ENCODE measurements around the gene IFT88. TPM values are rescaled to one million over a fixed set of nuclear protein-coding genes. Genes with fewer than 3 reads are reported as not detected.

The IFT88 gene
- total RNA-seq, 1 donor from 2014 or later: 2.1 TPM

DNA sequence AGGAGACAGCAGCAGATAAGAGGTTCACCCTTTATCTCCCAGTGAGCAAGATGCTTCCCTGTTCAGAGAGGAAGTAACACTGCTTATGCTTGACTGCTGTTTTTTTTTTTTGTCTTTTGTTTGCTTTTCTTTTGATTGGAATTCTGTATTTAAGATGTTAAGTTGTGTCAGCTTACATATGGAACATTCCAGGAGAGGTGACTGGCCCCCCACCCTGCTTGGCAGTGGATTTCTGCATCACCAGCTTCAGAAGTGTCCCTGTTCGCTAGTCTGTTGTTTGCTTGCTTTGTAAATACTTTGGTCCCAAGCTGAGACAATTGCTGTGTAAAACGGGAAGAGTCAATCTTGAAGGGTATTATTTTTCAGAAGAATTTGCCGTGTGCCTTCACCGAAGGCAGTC lies 43.0 kb downstream of the IFT88 start:
- no peaks in the 10 kb centered on the region for H3K9me3 Mint-ChIP-seq
- H3K36me3 Mint-ChIP-seq (ENCODE audit: low read depth): no peaks in the 10 kb centered on the region
- H3K4me1 Mint-ChIP-seq (ENCODE audit: low read depth): no peaks in the 10 kb centered on the region
- intact Hi-C loops (cut with micrococcal nuclease): no loop called here
- no peak for DNase-seq (ENCODE audit: low spot score)
- no peak overlapping the region for H3K27ac Mint-ChIP-seq
- H3K27me3 Mint-ChIP-seq (ENCODE audit: low read depth): no peaks in the 10 kb centered on the region
- H3K4me3 Mint-ChIP-seq (ENCODE audit: low read depth): no peak overlapping the region

DNA sequence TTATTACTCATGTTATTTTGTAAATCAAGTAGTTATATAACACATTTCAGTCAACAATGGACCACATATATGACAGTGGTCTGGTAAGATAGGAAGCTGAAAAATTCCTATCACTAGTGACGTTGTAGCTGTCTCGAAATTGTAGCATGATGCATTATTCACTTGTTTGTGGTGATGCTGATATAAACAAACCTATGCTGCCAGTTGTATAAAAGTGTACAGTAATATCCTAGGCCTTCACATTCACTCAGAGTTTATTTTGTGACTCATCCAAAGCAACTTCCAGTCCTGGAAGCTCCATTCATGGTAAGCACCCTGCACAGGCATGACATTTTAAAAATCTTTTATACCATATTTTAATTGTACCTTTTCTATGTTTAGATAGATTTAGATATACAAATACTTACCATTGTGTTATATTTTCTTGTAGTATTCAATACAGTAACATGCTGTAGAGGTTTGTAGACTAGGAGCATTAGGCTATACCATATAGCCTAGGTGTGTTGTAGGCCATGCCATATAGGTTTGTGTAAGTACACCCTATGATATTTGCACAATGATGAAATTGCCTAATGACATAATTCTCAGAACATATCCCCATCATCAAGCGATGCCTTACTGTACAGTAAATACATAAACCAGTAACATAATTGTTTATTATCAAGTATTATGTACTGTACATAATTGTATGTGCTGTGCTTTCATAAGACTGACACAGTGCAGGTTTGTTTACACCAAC lies 49.3 kb downstream of the IFT88 start:
- Mint-ChIP-seq H3K27ac (no peak overlapping the region), H3K27me3 (ENCODE audit: low read depth) (no peaks in the 10 kb centered on the region), H3K36me3 (ENCODE audit: low read depth) (no peaks in the 10 kb centered on the region), H3K9me3 (no peaks in the 10 kb centered on the region), H3K4me1 (ENCODE audit: low read depth) (no peaks in the 10 kb centered on the region), H3K4me3 (ENCODE audit: low read depth) (no peak overlapping the region)
- no peak for DNase-seq (ENCODE audit: low spot score)
- intact Hi-C loops (cut with micrococcal nuclease): no loop called here

DNA sequence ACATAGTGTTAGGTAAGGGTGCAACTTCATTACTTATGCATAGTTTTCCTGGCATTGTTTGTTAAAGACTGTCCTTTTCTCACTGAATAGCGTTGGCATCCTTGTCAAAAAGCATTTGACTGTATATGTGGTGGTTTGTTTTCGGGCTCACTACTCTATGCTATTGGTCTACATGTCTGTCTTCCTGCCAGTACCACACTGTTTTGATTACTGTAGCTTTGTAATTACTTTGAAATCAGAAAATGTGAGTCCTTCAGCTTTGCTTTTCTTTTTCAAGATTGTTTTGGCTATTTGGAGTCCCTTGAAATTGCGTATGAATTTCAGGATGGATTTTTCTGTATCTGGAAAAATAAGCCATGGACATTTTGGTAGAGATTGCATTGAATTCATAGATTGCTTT lies 56.0 kb downstream of the IFT88 start:
- Mint-ChIP-seq H3K4me1 (ENCODE audit: low read depth) (no peaks in the 10 kb centered on the region), H3K9me3 (peaks cover 10% of the 10 kb centered on the region), H3K4me3 (ENCODE audit: low read depth) (no peak overlapping the region), H3K27ac (no peak overlapping the region), H3K27me3 (ENCODE audit: low read depth) (no peaks in the 10 kb centered on the region), H3K36me3 (ENCODE audit: low read depth) (no peaks in the 10 kb centered on the region)
- DNase-seq (ENCODE audit: low spot score): no peak
- intact Hi-C loops (cut with micrococcal nuclease): no loop called here

DNA sequence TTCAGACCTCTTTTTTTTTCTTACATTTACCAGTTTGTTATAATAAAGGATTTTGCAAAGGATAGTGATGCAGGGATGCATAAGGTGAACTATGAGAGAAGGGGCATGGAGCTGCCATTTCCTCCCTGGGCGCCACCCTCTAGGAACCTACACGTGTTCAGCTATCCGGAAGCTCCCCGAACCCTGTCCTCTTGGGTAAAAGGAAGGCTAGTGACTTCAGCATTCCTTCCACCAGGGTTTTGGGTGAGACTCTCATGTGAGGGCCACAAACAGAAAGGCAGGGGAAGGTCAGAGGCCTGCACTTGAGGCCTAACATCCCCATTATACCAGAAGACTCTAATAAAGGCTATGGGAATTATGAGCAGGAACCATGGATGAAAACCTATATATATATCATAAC lies 57.3 kb downstream of the IFT88 start:
- Mint-ChIP-seq H3K27me3 (ENCODE audit: low read depth) (no peaks in the 10 kb centered on the region), H3K4me1 (ENCODE audit: low read depth) (no peaks in the 10 kb centered on the region), H3K9me3 (peaks cover 10% of the 10 kb centered on the region), H3K4me3 (ENCODE audit: low read depth) (no peak overlapping the region), H3K27ac (no peak overlapping the region), H3K36me3 (ENCODE audit: low read depth) (no peaks in the 10 kb centered on the region)
- DNase-seq (ENCODE audit: low spot score): no peak
- intact Hi-C loops (cut with micrococcal nuclease): no loop called here

DNA sequence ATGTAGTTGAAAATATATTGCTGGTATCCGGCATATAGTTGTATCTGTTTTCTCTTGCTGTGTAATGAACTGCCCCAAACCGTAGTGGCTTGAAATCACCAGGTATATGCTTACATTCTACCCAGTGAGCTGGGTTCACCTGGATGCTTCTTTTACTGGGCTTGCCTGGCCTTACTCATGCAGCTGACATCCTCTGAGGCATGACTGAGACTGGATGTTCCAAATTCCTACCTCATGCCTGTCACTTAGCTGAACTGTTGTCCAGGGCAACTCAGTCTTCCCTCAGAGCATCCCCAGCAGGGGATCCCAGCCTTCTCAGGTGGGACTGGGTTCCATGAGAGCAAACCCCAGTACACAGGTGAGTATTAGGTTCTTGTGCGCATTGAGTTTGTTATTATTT lies 66.8 kb downstream of the IFT88 start:
- intact Hi-C loops (cut with micrococcal nuclease): no loop called here
- H3K36me3 Mint-ChIP-seq (ENCODE audit: low read depth): no peaks in the 10 kb centered on the region
- no peak overlapping the region for H3K27ac Mint-ChIP-seq
- H3K4me1 Mint-ChIP-seq (ENCODE audit: low read depth): no peaks in the 10 kb centered on the region
- no peaks in the 10 kb centered on the region for H3K9me3 Mint-ChIP-seq
- H3K4me3 Mint-ChIP-seq (ENCODE audit: low read depth): no peak overlapping the region
- H3K27me3 Mint-ChIP-seq (ENCODE audit: low read depth): no peaks in the 10 kb centered on the region
- DNase-seq (ENCODE audit: low spot score): no peak

DNA sequence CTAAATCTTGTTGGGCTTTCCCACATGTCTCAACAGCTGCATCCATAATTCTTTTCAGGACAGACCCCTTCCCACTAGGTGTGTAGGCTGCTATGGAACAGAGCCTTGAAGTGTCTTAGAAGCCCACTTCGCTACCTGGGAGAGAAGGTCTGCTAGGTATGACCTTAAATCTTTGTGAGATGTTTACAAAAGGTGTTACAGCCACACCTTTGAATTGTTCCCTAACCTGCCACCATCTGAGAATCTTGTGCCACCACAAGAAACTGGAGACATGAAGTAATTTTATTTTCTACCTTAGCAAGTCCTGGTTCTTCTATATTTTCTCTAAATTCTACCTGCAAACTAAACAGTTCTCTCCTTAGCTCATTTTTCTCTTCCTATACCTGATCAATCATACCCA lies 69.1 kb downstream of the IFT88 start:
- no peaks in the 10 kb centered on the region for H3K27me3 Mint-ChIP-seq (ENCODE audit: low read depth)
- no peaks in the 10 kb centered on the region for H3K9me3 Mint-ChIP-seq
- H3K4me3 Mint-ChIP-seq (ENCODE audit: low read depth): no peak overlapping the region
- intact Hi-C loops (cut with micrococcal nuclease): no loop called here
- no peaks in the 10 kb centered on the region for H3K4me1 Mint-ChIP-seq (ENCODE audit: low read depth)
- no peaks in the 10 kb centered on the region for H3K36me3 Mint-ChIP-seq (ENCODE audit: low read depth)
- no peak for DNase-seq (ENCODE audit: low spot score)
- no peak overlapping the region for H3K27ac Mint-ChIP-seq

DNA sequence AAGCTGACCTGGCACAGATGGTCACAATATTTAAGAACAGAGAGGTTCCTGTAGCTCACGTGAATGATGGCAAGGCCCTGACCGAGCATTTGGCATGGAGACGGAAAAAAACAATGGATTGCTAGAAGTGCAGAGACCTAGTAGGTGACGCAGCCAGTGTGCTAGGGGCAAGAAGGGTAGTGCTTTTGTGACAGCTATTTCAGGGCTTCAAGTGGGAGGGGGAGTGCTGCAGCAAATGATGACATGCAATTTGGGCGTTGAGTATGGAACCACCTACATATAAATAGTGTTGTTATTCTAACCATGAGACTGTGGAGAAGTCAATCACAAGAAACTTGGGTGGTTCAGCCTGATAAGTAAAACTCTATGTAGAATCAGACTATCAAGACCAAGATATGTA lies 70.9 kb downstream of the IFT88 start:
- Mint-ChIP-seq H3K9me3 (no peaks in the 10 kb centered on the region), H3K4me1 (ENCODE audit: low read depth) (no peaks in the 10 kb centered on the region), H3K4me3 (ENCODE audit: low read depth) (no peak overlapping the region), H3K36me3 (ENCODE audit: low read depth) (no peaks in the 10 kb centered on the region), H3K27ac (no peak overlapping the region), H3K27me3 (ENCODE audit: low read depth) (no peaks in the 10 kb centered on the region)
- intact Hi-C loops (cut with micrococcal nuclease): no loop called here
- no peak for DNase-seq (ENCODE audit: low spot score)

DNA sequence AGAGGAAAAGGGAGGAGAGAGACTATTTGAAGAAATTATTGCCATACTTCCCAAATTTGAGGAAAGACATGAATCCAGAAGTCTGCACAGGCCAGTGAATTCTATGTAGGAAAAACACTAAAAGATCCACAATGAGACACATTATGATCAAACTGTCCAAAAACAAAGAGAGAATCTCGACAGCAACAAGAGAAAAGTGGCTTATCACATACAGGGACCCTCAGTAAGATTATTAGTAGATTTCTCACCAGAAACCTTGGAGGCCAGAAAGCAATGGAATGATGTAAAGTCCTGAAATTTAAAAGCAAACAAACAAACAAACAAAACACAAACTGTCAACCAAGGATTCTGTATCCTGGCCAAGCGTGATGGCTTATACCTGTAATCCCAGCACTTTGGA lies 80.8 kb downstream of the IFT88 start:
- intact Hi-C loops (cut with micrococcal nuclease): no loop called here
- Mint-ChIP-seq H3K27me3 (ENCODE audit: low read depth) (peaks cover 2% of the 10 kb centered on the region), H3K36me3 (ENCODE audit: low read depth) (no peaks in the 10 kb centered on the region), H3K4me3 (ENCODE audit: low read depth) (no peak overlapping the region), H3K27ac (no peak overlapping the region), H3K9me3 (no peaks in the 10 kb centered on the region), H3K4me1 (ENCODE audit: low read depth) (no peaks in the 10 kb centered on the region)
- DNase-seq (ENCODE audit: low spot score): no peak

DNA sequence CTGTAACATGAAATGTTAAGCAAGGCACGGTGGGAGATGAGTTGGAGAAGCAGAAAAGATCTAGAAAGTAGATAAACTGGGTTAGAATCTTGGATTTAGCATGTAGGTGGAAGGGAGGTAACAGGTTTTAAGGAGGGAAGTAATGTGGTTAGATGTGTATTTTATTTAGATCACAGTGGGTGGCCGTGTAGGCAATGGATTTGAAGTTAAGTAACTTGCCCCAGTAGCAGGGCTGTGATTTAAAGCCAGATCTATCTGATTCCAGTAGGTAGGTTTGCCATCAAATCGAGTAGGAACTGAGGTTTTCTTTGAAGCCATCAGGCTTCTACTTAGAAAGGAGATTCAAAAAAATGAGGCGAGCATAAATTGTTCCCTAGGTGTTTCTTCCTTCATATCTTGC lies 86.0 kb downstream of the IFT88 start:
- H3K36me3 Mint-ChIP-seq (ENCODE audit: low read depth): no peaks in the 10 kb centered on the region
- H3K4me3 Mint-ChIP-seq (ENCODE audit: low read depth): no peak overlapping the region
- no peak overlapping the region for H3K27ac Mint-ChIP-seq
- intact Hi-C loops (cut with micrococcal nuclease): no loop called here
- DNase-seq (ENCODE audit: low spot score): no peak
- H3K27me3 Mint-ChIP-seq (ENCODE audit: low read depth): peaks cover 3% of the 10 kb centered on the region
- no peaks in the 10 kb centered on the region for H3K4me1 Mint-ChIP-seq (ENCODE audit: low read depth)
- H3K9me3 Mint-ChIP-seq: no peaks in the 10 kb centered on the region

DNA sequence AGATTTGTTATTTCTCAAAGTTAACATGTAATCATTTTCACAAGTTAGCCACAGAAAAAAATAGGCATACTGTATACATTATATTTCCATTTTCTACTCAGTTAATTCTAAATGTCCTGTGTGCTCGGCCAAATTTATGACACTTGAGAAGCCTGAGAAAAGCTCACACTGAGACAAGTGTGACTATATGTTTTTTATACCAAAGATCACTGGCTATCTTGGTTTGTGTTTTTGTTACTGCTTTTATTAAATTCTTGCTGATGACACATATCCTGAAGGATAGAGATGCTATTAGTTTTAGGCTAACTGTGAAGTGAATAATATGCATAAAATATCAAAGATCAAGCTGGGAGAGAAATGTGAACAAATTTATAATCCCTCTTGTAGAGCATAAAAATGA lies 87.2 kb downstream of the IFT88 start:
- intact Hi-C loops (cut with micrococcal nuclease): no loop called here
- no peak for DNase-seq (ENCODE audit: low spot score)
- H3K27me3 Mint-ChIP-seq (ENCODE audit: low read depth): peaks cover 3% of the 10 kb centered on the region

DNA sequence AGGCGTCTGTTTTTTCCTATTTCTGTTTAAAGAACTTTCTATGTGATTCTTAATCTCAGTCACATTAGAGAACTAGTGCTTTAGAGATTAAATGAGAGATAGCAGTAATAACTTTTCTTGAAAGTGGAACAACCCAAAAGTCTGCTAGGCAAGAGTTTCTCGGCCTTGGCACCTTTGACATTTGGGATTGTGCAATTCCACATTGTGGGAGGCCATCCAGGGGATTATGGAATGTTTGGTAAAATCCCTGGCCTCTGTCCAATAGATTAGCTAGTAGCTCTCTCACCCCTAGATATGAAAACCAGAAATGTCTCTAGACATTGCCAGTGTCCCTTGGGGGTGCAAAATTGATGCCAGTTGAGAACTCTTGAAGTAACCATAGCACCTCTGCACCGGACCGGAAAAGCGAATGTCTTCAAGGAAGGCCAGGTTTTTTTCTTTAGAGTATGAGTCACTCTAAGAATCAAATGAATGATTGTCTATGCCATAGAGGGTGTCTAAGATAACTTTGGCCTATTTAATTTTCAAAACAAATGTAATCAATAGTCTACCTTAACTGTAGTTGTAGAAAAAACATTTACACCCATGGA lies 91.6 kb downstream of the IFT88 start:
- no peak overlapping the region for H3K27ac Mint-ChIP-seq
- H3K27me3 Mint-ChIP-seq (ENCODE audit: low read depth): no peaks in the 10 kb centered on the region
- no peak overlapping the region for H3K4me3 Mint-ChIP-seq (ENCODE audit: low read depth)
- intact Hi-C loops (cut with micrococcal nuclease): no loop called here
- no peaks in the 10 kb centered on the region for H3K36me3 Mint-ChIP-seq (ENCODE audit: low read depth)
- DNase-seq (ENCODE audit: low spot score): no peak
- H3K9me3 Mint-ChIP-seq: no peaks in the 10 kb centered on the region
- H3K4me1 Mint-ChIP-seq (ENCODE audit: low read depth): no peaks in the 10 kb centered on the region

More for the DNA sequence above, 87.2 kb downstream of the IFT88 start:
- no peaks in the 10 kb centered on the region for H3K4me1 Mint-ChIP-seq (ENCODE audit: low read depth)
- no peaks in the 10 kb centered on the region for H3K9me3 Mint-ChIP-seq
- H3K27ac Mint-ChIP-seq: no peak overlapping the region
- H3K36me3 Mint-ChIP-seq (ENCODE audit: low read depth): no peaks in the 10 kb centered on the region
- no peak overlapping the region for H3K4me3 Mint-ChIP-seq (ENCODE audit: low read depth)

DNA sequence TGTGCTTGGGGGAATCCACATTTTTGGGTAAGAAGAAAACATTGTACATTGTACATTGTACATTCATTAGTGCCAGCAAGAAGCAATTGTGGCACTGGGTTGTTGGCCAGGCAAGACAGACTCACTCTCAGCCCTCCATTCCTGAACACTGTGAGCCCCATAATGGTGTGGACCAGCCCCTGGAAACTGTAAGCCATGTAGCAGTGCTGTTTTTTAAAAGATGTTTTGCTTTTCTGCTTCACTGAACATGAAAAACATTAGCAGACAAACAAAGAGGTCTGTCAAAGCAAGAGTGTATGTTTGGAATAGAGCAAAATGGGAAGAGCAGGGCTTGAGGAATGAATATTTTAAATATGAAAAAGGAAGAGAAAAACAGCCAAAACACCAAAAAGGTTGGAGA lies 97.4 kb downstream of the IFT88 start:
- intact Hi-C loops (cut with micrococcal nuclease): no loop called here
- no peaks in the 10 kb centered on the region for H3K36me3 Mint-ChIP-seq (ENCODE audit: low read depth)
- DNase-seq (ENCODE audit: low spot score): no peak
- no peaks in the 10 kb centered on the region for H3K4me1 Mint-ChIP-seq (ENCODE audit: low read depth)
- no peaks in the 10 kb centered on the region for H3K9me3 Mint-ChIP-seq
- no peak overlapping the region for H3K4me3 Mint-ChIP-seq (ENCODE audit: low read depth)
- H3K27me3 Mint-ChIP-seq (ENCODE audit: low read depth): no peaks in the 10 kb centered on the region
- H3K27ac Mint-ChIP-seq: no peak overlapping the region

DNA sequence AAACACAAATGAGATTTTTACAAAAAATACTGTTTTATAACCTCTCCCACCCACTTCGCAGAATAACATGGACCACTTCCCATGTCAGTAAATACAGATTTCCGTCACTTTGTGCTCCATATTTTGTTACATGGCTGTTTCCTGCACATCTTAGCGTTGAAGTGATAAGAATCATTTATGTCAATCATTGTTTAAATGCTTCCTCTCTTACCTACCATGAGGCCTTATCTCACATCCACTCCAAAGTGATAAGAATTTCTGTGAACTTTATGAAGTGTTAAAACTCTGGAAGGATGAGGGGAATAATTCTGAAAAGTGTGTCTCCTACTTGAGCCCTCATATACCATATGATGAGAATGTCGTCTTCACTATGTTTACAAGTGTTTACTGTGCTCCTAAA lies 100.0 kb downstream of the IFT88 start:
- H3K27ac Mint-ChIP-seq: no peak overlapping the region
- no peaks in the 10 kb centered on the region for H3K27me3 Mint-ChIP-seq (ENCODE audit: low read depth)
- DNase-seq (ENCODE audit: low spot score): no peak
- intact Hi-C loops (cut with micrococcal nuclease): no loop called here
- H3K4me3 Mint-ChIP-seq (ENCODE audit: low read depth): no peak overlapping the region
- no peaks in the 10 kb centered on the region for H3K36me3 Mint-ChIP-seq (ENCODE audit: low read depth)
- no peaks in the 10 kb centered on the region for H3K9me3 Mint-ChIP-seq
- no peaks in the 10 kb centered on the region for H3K4me1 Mint-ChIP-seq (ENCODE audit: low read depth)

Data from activated T-helper 2 cell treated with anti-CD3 and anti-CD28 coated beads, Interferon-gamma antibody, Interleukin-2, Interleukin-4, amounts not matched to agents 10 μg/mL and 5 μg/mL and 100 μg/mL, durations not matched to agents 14 hours and 24 hours and 36 hours (primary cell).